GM18951 (cell line): ENCODE results near the gene DIP2A.

Experiments used
- POLR2A ChIP-seq: IDR thresholded peaks from 4 replicates; pipeline ENCODE4 v1.6.1; 2011; ENCODE audit warnings: mild to moderate bottlenecking; ENCODE audit not compliant: insufficient read length, insufficient read depth; ENCODE audit errors: extremely low read depth
- in situ Hi-C: fragments of 300-500 bp; cut with MboI; formaldehyde crosslinking; loops from one replicate; pipeline ENCODE4 v1.12.0; 2022; ENCODE audit warnings: low sequenced_read_pairs, mixed read lengths, inconsistent platforms; ENCODE audit not compliant: unreplicated experiment

DIP2A gene

GRCh38 chr21:46489800-46490199, 31.1 kb downstream of the DIP2A start:
- in situ Hi-C loops: no loop called here

GRCh38 chr21:46491553-46491952, 32.9 kb downstream of the DIP2A start:
- TF ChIP-seq POLR2A: no peak
- in situ Hi-C loops: no loop called here

More at GRCh38 chr21:46489800-46490199, 31.1 kb downstream of the DIP2A start:
- TF ChIP-seq POLR2A: no peak

DNA sequence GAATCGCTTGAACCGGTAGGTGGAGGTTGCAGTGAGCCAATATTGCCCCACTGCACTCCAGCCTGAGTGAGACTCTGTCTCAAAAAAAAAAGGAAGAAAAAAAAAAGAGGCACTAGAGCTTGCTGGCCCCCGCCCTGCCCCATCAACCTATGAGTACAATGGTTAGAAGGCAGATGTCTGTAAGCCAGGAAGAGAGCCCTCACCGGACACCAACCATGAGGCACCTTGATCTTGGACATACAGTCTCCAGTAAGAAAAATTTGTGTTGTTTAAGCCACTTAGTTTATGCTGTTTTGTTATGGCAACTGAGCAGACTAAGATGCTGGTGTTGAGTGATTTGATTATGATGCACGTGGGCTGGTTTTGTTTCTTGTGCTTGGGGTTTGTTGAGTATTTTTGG, 34.2 kb downstream of the DIP2A start:
- in situ Hi-C loops: no loop called here
- no peak for TF ChIP-seq POLR2A

DNA sequence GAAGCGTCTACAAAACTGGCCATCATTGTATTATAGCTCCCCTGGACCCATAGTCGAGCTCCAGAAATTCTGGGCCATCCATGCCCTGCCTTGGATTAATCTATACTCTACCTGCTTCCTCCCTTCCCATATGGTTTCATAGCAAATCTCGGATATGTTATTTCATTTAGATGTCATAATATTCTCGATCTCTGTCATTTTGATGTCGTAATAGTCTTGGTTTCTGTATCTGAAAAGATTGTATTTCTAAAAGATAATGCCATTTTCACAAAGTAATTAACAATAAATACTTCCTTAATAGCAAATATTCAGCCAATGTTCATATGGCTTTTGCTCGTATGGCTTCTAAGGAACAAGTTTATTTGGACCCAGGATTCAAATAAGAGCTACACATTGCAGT, 35.1 kb downstream of the DIP2A start:
- in situ Hi-C loops: no loop called here
- TF ChIP-seq POLR2A: no peak

DNA sequence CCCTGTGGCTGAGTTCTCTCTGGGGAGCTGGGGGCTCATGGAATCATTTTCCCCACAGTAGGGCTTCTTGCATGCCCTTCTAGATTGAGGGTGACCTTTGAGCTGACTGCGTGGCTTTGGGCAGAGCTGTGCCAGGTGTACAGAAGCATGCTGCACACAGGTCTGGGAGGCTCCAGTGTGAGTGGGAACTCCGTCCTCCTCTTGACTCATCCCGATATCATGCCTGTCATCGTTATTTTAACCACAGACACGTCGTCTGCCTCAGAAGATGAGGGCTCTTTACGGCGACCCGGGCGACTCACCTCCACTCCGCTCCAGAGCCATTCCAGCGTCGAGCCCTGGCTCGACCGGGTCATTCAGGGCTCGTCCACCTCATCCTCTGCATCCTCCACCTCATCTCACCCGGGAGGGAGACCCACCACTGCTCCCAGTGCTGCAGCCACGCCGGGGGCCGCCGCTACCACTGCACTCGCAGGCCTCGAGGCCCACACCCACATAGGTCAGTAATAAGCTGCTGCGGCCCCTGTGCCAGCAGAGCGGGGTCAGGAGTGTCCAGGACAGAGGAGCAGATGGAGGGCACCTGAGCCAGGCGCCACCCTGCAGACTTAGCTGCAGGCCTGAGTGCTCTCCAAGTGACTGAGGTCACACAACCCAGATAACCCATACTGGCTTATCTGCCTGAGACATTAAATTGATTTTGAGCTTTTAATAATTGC, 39.8 kb downstream of the DIP2A start:
- TF ChIP-seq POLR2A: no peak
- in situ Hi-C loops: no loop called here

- TF ChIP-seq POLR2A: no peak
- in situ Hi-C loops: no loop called here
Observed at GRCh38 chr21:46500224-46500861, 41.7 kb downstream of the DIP2A start.

DNA sequence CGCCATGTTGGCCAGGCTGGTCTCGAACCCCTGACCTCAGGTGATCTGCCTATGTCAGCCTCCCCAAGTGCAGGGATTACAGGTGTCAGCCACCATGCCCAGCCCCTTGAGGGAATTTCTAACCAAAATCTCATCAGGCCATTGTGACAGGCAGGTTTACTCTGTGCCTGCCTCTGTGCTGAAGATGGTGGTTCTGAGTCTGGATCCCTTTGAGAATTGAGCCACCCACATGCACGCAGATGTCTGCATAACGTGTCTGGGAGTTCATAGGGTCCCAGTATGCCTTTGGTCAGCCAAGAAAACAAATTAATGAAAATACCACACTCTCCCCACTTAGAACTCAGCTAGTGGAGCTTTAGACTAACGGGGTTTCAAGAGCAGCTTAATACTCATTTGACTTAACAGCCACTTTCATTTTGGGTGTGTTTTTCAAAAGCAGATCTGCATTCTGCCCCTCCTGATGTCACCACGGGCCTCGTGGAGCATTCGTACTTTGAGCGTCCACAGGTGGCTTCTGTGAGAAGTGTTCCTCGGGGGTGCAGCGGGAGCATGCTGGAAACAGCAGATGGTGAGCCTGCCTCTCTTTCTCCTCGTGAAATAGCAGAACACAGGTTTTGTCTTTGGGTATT, 45.3 kb downstream of the DIP2A start:
- in situ Hi-C loops: no loop called here
- TF ChIP-seq POLR2A: no peak

DNA sequence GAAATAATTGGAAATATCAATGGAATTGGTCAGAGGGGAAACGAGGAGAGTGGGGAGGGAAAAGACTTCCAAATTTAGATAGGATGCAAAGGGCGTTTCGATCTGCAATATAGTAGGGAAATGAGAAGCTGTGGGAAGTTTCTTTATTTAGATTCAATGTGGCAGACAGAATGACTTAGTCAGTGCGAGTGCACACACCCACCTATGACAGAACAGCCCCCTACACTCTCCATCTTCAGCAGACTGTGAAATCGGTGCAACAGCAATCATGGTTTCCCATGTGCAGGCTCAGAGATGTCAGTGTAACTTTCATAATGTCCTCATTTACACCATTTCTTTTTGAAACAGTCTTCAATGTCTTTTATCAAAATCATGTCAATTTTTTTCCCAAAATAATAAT, 46.0 kb downstream of the DIP2A start:
- TF ChIP-seq POLR2A: no peak
- in situ Hi-C loops: no loop called here

- in situ Hi-C loops: no loop called here
- TF ChIP-seq POLR2A: no peak
Observed at GRCh38 chr21:46507562-46507961, 48.9 kb downstream of the DIP2A start.

DNA sequence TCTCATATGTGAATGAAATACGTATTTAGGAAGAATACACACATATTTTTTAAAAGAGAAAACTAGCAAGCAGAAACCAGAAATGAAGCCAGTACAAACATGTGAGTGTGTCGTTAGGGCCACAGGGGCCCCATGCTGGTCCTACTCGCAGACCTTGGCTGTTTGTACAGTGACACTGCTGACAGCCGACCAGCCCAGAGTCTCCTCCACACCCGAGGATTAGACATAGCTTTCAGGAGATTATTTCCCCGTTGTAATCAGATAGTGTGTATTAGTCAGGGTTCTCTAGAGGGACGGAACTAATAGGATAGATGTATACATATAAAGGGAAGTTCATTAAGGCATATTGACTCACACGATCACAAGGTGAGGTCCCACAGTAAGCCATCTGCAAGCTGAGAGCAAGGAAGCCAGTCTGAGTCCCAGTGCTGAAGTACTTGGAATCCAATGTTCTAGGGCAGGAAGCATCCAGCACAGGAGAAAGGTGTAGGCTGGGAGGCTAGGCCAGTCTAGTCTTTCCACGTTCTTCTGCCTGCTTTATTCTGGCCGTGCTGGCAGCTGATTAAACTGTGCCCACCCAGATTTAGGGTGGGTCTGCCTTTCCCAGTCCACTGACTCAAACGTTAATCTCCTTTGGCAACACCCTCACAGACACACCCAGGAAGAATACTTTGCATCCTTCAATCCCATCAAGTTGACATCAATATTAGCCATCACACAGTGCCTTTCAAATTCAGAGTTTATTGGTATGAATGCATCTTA, 51.2 kb downstream of the DIP2A start:
- no peak for TF ChIP-seq POLR2A
- in situ Hi-C loops: no loop called here

GRCh38 chr21:46515109-46515508, 56.4 kb downstream of the DIP2A start:
- in situ Hi-C loops: no loop called here
- no peak for TF ChIP-seq POLR2A

DNA sequence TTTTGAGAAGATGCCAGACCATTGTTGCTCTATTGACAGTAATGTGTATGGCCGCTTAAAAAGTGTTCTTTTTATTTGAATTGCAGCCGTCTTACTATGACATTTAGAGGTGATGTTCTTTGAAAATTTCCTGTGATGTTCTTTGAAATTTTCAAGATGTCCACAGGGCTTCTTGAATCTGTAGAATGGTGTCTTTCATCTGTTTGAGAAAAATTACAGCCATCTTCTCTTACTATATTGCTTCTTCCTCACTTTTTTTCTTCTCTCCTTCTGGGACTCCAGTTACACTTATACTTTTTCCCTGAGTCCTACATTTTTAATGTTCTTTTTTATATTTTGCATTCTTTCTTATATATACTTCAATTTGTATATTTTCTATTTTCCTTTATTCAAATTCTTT, 57.4 kb downstream of the DIP2A start:
- no peak for TF ChIP-seq POLR2A
- in situ Hi-C loops: no loop called here

DNA sequence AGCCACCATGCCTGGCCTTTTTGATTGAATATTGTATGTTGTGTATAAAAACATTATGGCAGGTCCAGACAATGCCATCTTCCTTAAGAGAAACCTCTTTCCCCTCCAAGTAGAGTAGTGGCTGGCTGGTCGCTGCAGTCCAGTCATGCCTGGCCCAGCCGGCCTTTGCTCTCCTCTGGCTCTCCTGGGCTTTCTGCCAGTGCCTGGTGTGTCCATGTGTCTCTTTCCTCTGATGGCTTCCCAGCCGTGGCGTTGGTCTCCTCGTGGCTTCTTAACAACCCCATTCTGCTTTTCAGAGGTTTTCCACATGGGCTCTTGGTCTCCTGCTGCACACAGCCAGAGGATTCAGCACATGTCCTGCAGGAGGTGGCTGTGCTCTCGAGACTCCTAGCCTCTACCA, 58.7 kb downstream of the DIP2A start:
- no peak for TF ChIP-seq POLR2A
- in situ Hi-C loops: no loop called here
